ENCODE measurements around the gene GLDC. TPM values are rescaled to one million over a fixed set of nuclear protein-coding genes. Genes with fewer than 3 reads are reported as not detected.

The GLDC gene
- total RNA-seq, 1 donor from 2014 or later, result 100 TPM

DNA sequence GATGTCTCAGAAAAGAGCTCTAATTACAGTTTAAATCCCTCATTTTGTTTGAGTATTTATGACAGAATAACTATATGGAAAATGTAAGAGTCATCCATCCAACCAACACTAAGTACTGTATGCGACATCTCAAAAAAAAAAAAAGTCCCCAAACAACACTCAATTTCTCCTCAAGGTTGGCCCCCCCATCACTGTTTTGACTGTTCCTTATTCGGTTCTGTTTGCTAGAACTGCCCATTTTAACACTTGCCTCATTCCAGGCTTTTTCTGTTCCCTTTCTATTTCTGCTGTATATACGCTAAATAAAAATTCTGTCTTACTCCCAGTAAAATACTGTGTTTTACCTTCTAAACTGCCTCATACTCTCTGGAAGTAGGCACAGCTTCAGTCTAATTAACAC, 25.2 kb downstream of the GLDC start:
- Histone ChIP-seq H3K4me1 (peaks cover 11% of the 10 kb centered on the region), H3K27ac (no peak overlapping the region), H3K9me3 (ENCODE audit: low read depth) (no peaks in the 10 kb centered on the region), H3K4me3 (no peak overlapping the region), H3K79me2 (ENCODE audit: low read depth) (peaks cover 19% of the 10 kb centered on the region), H3K9ac (no peak overlapping the region), H3K36me3 (no peaks in the 10 kb centered on the region), H3K27me3 (no peaks in the 10 kb centered on the region), H2AFZ (replicated peaks) (no peak overlapping the region), H3K4me2 (no peak overlapping the region), H4K20me1 (ENCODE audit: low read depth) (no peaks in the 10 kb centered on the region), H3F3A (ENCODE audit: low read depth) (peaks cover 3% of the 10 kb centered on the region)
- peak overlapping the region; percentile 12 for H3K27ac Mint-ChIP-seq
- H3K9me3 Mint-ChIP-seq, result peaks cover 11% of the 10 kb centered on the region
- H3K27me3 Mint-ChIP-seq (ENCODE audit: insufficient read depth, low read depth), result peaks cover 2% of the 10 kb centered on the region
- H3K36me3 Mint-ChIP-seq, result peaks cover 34% of the 10 kb centered on the region
- no peak overlapping the region for H3K4me3 Mint-ChIP-seq
- H3K4me1 Mint-ChIP-seq, result peaks cover 25% of the 10 kb centered on the region
- no peak for DNase-seq (ENCODE audit: low spot score)
- no peak for TF ChIP-seq EZH2phosphoT487 (IDR thresholded peaks at IDR 0.05)
- TF ChIP-seq, protein P1, sequence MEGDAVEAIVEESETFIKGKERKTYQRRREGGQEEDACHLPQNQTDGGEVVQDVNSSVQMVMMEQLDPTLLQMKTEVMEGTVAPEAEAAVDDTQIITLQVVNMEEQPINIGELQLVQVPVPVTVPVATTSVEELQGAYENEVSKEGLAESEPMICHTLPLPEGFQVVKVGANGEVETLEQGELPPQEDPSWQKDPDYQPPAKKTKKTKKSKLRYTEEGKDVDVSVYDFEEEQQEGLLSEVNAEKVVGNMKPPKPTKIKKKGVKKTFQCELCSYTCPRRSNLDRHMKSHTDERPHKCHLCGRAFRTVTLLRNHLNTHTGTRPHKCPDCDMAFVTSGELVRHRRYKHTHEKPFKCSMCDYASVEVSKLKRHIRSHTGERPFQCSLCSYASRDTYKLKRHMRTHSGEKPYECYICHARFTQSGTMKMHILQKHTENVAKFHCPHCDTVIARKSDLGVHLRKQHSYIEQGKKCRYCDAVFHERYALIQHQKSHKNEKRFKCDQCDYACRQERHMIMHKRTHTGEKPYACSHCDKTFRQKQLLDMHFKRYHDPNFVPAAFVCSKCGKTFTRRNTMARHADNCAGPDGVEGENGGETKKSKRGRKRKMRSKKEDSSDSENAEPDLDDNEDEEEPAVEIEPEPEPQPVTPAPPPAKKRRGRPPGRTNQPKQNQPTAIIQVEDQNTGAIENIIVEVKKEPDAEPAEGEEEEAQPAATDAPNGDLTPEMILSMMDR (IDR thresholded peaks at IDR 0.05), result no peak
- no peak for TF ChIP-seq EZH2 (IDR thresholded peaks at IDR 0.05)

DNA sequence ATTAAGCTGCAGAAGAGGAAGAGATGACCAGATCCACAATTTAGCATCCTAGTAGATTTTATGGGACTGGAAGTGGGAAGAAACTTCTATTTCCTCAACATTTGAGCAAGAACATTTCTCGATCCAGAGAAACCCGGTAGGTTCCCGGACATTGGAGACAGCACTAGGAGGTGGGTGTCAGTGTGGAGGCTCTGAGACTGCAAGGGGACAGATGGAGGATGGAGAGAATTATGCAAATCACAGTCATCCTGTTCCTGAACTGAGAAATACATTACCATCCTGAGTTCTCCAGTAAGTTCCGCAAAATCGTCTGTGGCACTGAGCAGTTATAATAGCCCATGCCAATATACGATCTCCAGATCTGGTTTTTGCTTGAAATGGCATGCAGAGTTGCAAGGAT, 25.6 kb downstream of the GLDC start:
- Histone ChIP-seq H3K4me3 (no peak overlapping the region), H3K9me3 (ENCODE audit: low read depth) (no peaks in the 10 kb centered on the region), H3K27me3 (no peaks in the 10 kb centered on the region), H3K79me2 (ENCODE audit: low read depth) (peaks cover 15% of the 10 kb centered on the region), H3K4me1 (peaks cover 6% of the 10 kb centered on the region), H3K9ac (no peak overlapping the region), H3K27ac (no peak overlapping the region), H3K36me3 (no peaks in the 10 kb centered on the region), H4K20me1 (ENCODE audit: low read depth) (no peaks in the 10 kb centered on the region), H2AFZ (replicated peaks) (no peak overlapping the region), H3K4me2 (no peak overlapping the region), H3F3A (ENCODE audit: low read depth) (peaks cover 3% of the 10 kb centered on the region)
- H3K9me3 Mint-ChIP-seq, result peaks cover 11% of the 10 kb centered on the region
- peaks cover 32% of the 10 kb centered on the region for H3K36me3 Mint-ChIP-seq
- H3K27me3 Mint-ChIP-seq (ENCODE audit: insufficient read depth, low read depth), result peaks cover 2% of the 10 kb centered on the region
- DNase-seq (ENCODE audit: low spot score), result no peak
- peaks cover 24% of the 10 kb centered on the region for H3K4me1 Mint-ChIP-seq
- H3K27ac Mint-ChIP-seq, result no peak overlapping the region
- TF ChIP-seq EZH2 (IDR thresholded peaks at IDR 0.05), result no peak
- TF ChIP-seq, protein P1 (IDR thresholded peaks at IDR 0.05), result no peak
- no peak for TF ChIP-seq EZH2phosphoT487 (IDR thresholded peaks at IDR 0.05)
- no peak overlapping the region for H3K4me3 Mint-ChIP-seq

DNA sequence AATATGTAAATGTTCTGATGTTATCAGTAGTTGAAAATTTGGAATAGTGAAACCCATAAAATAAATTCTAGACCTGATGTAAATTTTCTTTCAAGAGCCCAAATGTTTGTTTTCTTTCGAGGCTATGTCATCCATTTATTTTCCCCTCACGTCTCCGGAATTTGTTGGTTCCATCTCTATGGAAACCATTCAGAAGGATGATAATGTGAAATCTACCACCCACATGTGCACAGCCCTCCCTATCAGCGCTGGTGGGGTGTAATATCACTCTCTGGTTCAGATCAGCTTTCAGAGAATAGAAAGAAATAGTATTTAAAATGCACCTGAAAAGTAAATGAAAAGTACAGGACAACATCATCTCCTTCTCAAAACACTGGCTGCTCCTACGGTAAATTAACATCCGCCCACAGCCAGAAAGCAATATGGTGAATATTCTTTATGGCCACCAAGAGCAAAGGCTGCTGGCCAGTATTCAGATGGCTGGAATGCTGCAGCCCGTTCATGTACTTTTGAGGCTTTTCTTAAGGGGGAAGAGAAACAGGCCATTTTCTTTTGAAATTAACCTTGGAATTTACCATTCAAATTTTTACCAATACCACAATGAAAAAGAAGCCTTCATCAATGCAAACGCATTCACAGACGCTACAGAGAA, 28.5 kb downstream of the GLDC start:
- Histone ChIP-seq H3K36me3 (no peaks in the 10 kb centered on the region), H3K79me2 (ENCODE audit: low read depth) (no peaks in the 10 kb centered on the region), H3K4me3 (no peak overlapping the region), H3K27me3 (no peaks in the 10 kb centered on the region), H4K20me1 (ENCODE audit: low read depth) (no peaks in the 10 kb centered on the region), H3K27ac (no peak overlapping the region), H3K4me2 (no peak overlapping the region), H3K9ac (no peak overlapping the region), H3K4me1 (no peaks in the 10 kb centered on the region), H2AFZ (replicated peaks) (no peak overlapping the region), H3F3A (ENCODE audit: low read depth) (no peaks in the 10 kb centered on the region), H3K9me3 (ENCODE audit: low read depth) (no peaks in the 10 kb centered on the region)
- no peak for DNase-seq (ENCODE audit: low spot score)
- TF ChIP-seq, protein P1 (IDR thresholded peaks at IDR 0.05), result no peak
- no peak for TF ChIP-seq EZH2phosphoT487 (IDR thresholded peaks at IDR 0.05)
- TF ChIP-seq EZH2 (IDR thresholded peaks at IDR 0.05), result no peak
- Mint-ChIP-seq H3K27me3 (ENCODE audit: insufficient read depth, low read depth) (peaks cover 2% of the 10 kb centered on the region), H3K27ac (no peak overlapping the region), H3K4me1 (peaks cover 15% of the 10 kb centered on the region), H3K9me3 (peaks cover 8% of the 10 kb centered on the region), H3K4me3 (no peak overlapping the region), H3K36me3 (peaks cover 24% of the 10 kb centered on the region)

Measured in neural progenitor cell (in vitro differentiated cells).